Measurements from ENCODE around the gene SDK1. TPM values are rescaled to one million over a fixed set of nuclear protein-coding genes. Genes with fewer than 3 reads are reported as not detected.

The SDK1 gene
- total RNA-seq, 1 experiment from 2014 or later, result 9.3 TPM

DNA sequence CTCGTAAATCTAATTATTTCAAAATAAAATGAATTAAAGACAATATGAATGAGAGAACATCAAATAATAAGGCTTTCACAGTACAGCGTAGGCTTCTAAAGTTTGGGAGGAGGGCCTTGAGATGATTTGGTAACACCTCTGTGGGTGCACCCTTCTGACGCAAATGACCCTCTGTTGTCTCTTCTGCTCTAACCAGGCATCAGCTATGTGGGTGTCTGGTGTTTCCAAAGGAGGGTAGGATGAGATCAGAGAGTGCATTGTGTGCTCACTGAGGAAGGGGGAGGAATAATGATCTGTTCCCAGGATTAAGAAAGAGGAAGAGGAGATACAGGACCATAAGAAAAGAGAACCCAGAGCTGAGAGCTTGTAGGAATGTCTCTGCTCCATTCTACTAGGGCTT, 420.4 kb downstream of the SDK1 start (continued):
- no peak for TF ChIP-seq ZNF671 (CRISPR knock-in tag; IDR thresholded peaks at IDR 0.05)
- TF ChIP-seq, protein P1, sequence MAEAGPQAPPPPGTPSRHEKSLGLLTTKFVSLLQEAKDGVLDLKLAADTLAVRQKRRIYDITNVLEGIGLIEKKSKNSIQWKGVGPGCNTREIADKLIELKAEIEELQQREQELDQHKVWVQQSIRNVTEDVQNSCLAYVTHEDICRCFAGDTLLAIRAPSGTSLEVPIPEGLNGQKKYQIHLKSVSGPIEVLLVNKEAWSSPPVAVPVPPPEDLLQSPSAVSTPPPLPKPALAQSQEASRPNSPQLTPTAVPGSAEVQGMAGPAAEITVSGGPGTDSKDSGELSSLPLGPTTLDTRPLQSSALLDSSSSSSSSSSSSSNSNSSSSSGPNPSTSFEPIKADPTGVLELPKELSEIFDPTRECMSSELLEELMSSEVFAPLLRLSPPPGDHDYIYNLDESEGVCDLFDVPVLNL (CRISPR knock-in tag; IDR thresholded peaks at IDR 0.05; ENCODE audit: borderline replicate concordance, low read depth), result no peak

DNA sequence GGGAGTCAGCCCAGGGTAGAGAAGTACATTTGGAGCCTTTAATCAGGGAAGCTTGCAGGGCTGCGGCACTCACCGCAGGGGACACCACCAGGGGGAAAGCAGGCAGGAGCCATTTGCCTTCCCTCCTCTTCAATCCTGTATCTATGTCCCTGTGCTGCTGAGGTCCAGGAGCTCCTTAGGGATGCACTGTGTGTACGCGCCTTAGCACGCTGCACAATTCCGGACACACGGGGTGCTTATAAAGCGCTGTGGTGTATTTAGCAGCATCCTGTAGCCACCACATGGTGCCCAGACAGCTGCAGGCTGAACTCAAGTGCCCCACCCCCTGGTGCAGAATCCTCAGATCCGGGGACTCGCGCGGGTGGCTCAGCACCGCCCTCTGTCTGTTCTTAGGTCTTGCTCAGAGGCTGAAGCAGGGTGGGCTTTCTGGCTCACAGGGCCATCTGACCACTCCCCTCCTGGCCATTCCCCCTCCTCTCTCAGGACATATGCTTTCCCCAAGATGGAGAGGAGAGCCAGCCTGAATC, 421.4 kb downstream of the SDK1 start:
- H3K27ac Mint-ChIP-seq, result peak overlapping the region; percentile 57; the same call in 1 of the 2 replicates
- no peaks in the 10 kb centered on the region for H3K36me3 Mint-ChIP-seq
- H3K4me3 Mint-ChIP-seq, result no peak overlapping the region
- peak; percentile 99 for ATAC-seq
- peak; percentile 81 for DNase-seq (ENCODE audit: low spot score)
- H3K4me1 Mint-ChIP-seq, result peaks cover 13% of the 10 kb centered on the region
- ChIA-PET CTCF (interaction anchor here (0.7 to 1.1 kb wide), 5 partner anchors 9 to 65 kb away, joined by 3 to 4 read pairs (median 4); no protein-coding TSS in a partner anchor), POLR2A (no interaction called here)
- H3K9me3 Mint-ChIP-seq, result no peaks in the 10 kb centered on the region
- no peaks in the 10 kb centered on the region for H3K27me3 Mint-ChIP-seq (ENCODE audit: low read depth)
- TF ChIP-seq CBFB (CRISPR knock-in tag; IDR thresholded peaks at IDR 0.05; ENCODE audit: low read depth), result no peak
- TF ChIP-seq CREB1 (CRISPR knock-in tag; IDR thresholded peaks at IDR 0.05), result no peak
- TF ChIP-seq, protein P2, sequence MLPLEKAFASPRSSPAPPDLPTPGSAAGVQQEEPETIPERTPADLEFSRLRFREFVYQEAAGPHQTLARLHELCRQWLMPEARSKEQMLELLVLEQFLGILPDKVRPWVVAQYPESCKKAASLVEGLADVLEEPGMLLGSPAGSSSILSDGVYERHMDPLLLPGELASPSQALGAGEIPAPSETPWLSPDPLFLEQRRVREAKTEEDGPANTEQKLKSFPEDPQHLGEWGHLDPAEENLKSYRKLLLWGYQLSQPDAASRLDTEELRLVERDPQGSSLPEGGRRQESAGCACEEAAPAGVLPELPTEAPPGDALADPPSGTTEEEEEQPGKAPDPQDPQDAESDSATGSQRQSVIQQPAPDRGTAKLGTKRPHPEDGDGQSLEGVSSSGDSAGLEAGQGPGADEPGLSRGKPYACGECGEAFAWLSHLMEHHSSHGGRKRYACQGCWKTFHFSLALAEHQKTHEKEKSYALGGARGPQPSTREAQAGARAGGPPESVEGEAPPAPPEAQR (CRISPR knock-in tag; IDR thresholded peaks at IDR 0.05), result no peak
- TF ChIP-seq ZNF121 (CRISPR knock-in tag; IDR thresholded peaks at IDR 0.05), result no peak
- no peak for TF ChIP-seq NFE2L1 (CRISPR knock-in tag; IDR thresholded peaks at IDR 0.05)
- peak; percentile 88 for TF ChIP-seq ZNF423 (CRISPR knock-in tag; IDR thresholded peaks at IDR 0.05)
- TF ChIP-seq, protein P3, sequence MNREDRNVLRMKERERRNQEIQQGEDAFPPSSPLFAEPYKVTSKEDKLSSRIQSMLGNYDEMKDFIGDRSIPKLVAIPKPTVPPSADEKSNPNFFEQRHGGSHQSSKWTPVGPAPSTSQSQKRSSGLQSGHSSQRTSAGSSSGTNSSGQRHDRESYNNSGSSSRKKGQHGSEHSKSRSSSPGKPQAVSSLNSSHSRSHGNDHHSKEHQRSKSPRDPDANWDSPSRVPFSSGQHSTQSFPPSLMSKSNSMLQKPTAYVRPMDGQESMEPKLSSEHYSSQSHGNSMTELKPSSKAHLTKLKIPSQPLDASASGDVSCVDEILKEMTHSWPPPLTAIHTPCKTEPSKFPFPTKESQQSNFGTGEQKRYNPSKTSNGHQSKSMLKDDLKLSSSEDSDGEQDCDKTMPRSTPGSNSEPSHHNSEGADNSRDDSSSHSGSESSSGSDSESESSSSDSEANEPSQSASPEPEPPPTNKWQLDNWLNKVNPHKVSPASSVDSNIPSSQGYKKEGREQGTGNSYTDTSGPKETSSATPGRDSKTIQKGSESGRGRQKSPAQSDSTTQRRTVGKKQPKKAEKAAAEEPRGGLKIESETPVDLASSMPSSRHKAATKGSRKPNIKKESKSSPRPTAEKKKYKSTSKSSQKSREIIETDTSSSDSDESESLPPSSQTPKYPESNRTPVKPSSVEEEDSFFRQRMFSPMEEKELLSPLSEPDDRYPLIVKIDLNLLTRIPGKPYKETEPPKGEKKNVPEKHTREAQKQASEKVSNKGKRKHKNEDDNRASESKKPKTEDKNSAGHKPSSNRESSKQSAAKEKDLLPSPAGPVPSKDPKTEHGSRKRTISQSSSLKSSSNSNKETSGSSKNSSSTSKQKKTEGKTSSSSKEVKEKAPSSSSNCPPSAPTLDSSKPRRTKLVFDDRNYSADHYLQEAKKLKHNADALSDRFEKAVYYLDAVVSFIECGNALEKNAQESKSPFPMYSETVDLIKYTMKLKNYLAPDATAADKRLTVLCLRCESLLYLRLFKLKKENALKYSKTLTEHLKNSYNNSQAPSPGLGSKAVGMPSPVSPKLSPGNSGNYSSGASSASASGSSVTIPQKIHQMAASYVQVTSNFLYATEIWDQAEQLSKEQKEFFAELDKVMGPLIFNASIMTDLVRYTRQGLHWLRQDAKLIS (CRISPR knock-in tag; IDR thresholded peaks at IDR 0.05; ENCODE audit: borderline replicate concordance), result no peak
- TF ChIP-seq MXD4 (CRISPR knock-in tag; IDR thresholded peaks at IDR 0.05; ENCODE audit: borderline replicate concordance), result no peak
- no peak for TF ChIP-seq ZNF232 (CRISPR knock-in tag; IDR thresholded peaks at IDR 0.05)
- TF ChIP-seq HMGA2 (CRISPR knock-in tag; IDR thresholded peaks at IDR 0.05), result no peak
- TF ChIP-seq, protein P4, sequence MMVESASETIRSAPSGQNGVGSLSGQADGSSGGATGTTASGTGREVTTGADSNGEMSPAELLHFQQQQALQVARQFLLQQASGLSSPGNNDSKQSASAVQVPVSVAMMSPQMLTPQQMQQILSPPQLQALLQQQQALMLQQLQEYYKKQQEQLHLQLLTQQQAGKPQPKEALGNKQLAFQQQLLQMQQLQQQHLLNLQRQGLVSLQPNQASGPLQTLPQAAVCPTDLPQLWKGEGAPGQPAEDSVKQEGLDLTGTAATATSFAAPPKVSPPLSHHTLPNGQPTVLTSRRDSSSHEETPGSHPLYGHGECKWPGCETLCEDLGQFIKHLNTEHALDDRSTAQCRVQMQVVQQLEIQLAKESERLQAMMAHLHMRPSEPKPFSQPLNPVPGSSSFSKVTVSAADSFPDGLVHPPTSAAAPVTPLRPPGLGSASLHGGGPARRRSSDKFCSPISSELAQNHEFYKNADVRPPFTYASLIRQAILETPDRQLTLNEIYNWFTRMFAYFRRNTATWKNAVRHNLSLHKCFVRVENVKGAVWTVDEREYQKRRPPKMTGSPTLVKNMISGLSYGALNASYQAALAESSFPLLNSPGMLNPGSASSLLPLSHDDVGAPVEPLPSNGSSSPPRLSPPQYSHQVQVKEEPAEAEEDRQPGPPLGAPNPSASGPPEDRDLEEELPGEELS (CRISPR knock-in tag; IDR thresholded peaks at IDR 0.05), result no peak
- TF ChIP-seq, protein P5, sequence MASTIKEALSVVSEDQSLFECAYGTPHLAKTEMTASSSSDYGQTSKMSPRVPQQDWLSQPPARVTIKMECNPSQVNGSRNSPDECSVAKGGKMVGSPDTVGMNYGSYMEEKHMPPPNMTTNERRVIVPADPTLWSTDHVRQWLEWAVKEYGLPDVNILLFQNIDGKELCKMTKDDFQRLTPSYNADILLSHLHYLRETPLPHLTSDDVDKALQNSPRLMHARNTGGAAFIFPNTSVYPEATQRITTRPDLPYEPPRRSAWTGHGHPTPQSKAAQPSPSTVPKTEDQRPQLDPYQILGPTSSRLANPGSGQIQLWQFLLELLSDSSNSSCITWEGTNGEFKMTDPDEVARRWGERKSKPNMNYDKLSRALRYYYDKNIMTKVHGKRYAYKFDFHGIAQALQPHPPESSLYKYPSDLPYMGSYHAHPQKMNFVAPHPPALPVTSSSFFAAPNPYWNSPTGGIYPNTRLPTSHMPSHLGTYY (CRISPR knock-in tag; IDR thresholded peaks at IDR 0.05), result no peak
- TF ChIP-seq NFYB (CRISPR knock-in tag; conservative IDR thresholded peaks at IDR 0.05; ENCODE audit: low read depth), result no peak
- TF ChIP-seq, protein P6, sequence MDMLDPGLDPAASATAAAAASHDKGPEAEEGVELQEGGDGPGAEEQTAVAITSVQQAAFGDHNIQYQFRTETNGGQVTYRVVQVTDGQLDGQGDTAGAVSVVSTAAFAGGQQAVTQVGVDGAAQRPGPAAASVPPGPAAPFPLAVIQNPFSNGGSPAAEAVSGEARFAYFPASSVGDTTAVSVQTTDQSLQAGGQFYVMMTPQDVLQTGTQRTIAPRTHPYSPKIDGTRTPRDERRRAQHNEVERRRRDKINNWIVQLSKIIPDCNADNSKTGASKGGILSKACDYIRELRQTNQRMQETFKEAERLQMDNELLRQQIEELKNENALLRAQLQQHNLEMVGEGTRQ (CRISPR knock-in tag; IDR thresholded peaks at IDR 0.05), result 0 out of 2 replicates have a peak, but pooled peaks have one; percentile 22
- TF ChIP-seq ZNF317 (CRISPR knock-in tag; IDR thresholded peaks at IDR 0.05; ENCODE audit: borderline replicate concordance, low read depth), result no peak
- TF ChIP-seq, protein P7, sequence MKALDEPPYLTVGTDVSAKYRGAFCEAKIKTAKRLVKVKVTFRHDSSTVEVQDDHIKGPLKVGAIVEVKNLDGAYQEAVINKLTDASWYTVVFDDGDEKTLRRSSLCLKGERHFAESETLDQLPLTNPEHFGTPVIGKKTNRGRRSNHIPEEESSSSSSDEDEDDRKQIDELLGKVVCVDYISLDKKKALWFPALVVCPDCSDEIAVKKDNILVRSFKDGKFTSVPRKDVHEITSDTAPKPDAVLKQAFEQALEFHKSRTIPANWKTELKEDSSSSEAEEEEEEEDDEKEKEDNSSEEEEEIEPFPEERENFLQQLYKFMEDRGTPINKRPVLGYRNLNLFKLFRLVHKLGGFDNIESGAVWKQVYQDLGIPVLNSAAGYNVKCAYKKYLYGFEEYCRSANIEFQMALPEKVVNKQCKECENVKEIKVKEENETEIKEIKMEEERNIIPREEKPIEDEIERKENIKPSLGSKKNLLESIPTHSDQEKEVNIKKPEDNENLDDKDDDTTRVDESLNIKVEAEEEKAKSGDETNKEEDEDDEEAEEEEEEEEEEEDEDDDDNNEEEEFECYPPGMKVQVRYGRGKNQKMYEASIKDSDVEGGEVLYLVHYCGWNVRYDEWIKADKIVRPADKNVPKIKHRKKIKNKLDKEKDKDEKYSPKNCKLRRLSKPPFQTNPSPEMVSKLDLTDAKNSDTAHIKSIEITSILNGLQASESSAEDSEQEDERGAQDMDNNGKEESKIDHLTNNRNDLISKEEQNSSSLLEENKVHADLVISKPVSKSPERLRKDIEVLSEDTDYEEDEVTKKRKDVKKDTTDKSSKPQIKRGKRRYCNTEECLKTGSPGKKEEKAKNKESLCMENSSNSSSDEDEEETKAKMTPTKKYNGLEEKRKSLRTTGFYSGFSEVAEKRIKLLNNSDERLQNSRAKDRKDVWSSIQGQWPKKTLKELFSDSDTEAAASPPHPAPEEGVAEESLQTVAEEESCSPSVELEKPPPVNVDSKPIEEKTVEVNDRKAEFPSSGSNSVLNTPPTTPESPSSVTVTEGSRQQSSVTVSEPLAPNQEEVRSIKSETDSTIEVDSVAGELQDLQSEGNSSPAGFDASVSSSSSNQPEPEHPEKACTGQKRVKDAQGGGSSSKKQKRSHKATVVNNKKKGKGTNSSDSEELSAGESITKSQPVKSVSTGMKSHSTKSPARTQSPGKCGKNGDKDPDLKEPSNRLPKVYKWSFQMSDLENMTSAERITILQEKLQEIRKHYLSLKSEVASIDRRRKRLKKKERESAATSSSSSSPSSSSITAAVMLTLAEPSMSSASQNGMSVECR (CRISPR knock-in tag; IDR thresholded peaks at IDR 0.05; ENCODE audit: borderline replicate concordance), result no peak
- TF ChIP-seq FOXJ3 (CRISPR knock-in tag; IDR thresholded peaks at IDR 0.05; ENCODE audit: borderline replicate concordance), result no peak
- TF ChIP-seq ZNF671 (CRISPR knock-in tag; IDR thresholded peaks at IDR 0.05), result no peak
- TF ChIP-seq ZNF138 (CRISPR knock-in tag; conservative IDR thresholded peaks at IDR 0.05), result no peak
- TF ChIP-seq NR3C1 (CRISPR knock-in tag; conservative IDR thresholded peaks at IDR 0.05; ENCODE audit: low read depth), result no peak

Measured in WTC11 (cell line).